ENCODE measurements around the gene FBXO44.

GRCh38 chr1:11623702-11624101, 31.0 kb upstream of the FBXO44 start:
- no peak for TF ChIP-seq POLR2A (IDR thresholded peaks at IDR 0.05; ENCODE audit: low read length)
- no peak for TF ChIP-seq GATA1 (IDR thresholded peaks at IDR 0.05; ENCODE audit: low read depth, low read length)
